ENCODE measurements around the gene DDX41.

GRCh38 chr5:177550122-177550521, 33.4 kb upstream of the DDX41 start:
- TF ChIP-seq EZH2 (IDR thresholded peaks at IDR 0.05; ENCODE audit: insufficient read depth, poor library complexity, severe bottlenecking) (no peak), EZH2phosphoT487 (IDR thresholded peaks at IDR 0.05; ENCODE audit: insufficient read depth, low read depth) (no peak)

All from GM23248 (cell line).